Fibroblast of skin of right biceps (primary cell): ENCODE measurements around the gene USP6NL.
A peak's percentile ranks its signal among the peaks of the same experiment; 100 is the strongest.
"Not testable (repeated sequence)": the region's sequence is repeated elsewhere in the genome, so short reads cannot be mapped to it uniquely, and the experiment has no call there.

ENCODE experiments used
- DNase-seq: peaks from one replicate; pipeline ENCODE4 v3.0.0-alpha.2; 2013

Gene USP6NL

DNA sequence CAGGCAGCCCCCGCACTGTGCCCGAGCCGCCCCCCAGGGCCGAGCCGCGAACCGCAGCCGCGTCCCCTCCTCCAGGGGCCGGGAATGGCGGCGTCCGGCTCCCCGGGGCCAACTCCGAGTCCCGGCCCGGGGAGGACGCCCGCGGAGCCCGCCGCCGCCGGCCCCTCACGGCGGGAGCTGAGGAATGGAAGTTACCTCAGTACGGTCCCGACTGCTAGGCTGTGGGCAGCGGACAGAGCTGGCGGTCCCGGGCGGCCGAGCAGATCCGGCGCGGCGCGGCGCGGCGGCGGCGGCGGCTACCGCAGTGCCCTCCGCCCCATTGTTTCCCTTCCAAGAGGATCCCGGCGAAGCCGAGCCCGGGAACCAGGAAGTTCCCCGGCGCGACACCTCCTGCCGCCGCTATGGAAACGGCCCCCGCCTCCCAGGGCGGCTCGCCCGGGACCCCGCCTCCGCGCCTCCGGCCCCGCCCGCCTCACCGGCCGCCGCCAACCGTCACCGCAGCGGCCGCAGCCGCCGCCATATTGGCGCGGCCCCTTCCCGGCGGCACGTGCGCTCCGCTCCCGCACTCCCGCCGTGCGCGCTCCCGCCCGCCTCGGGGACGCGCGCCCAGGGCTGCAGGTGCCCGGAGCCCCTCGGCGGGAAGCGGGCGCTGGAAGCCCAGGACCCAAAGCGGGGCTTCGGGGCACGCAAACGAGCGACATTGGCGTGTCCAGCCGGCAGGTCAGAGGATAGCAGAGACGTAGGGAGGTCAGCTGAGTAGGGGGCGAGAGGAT is at the start of gene USP6NL:
Gene USP6NL, minus strand, starts transcription at position 403 of the 773 bp plus-strand sequence. CDS start 14,016 bp downstream, outside the sequence.
- peak; percentile 83 for DNase-seq

DNA sequence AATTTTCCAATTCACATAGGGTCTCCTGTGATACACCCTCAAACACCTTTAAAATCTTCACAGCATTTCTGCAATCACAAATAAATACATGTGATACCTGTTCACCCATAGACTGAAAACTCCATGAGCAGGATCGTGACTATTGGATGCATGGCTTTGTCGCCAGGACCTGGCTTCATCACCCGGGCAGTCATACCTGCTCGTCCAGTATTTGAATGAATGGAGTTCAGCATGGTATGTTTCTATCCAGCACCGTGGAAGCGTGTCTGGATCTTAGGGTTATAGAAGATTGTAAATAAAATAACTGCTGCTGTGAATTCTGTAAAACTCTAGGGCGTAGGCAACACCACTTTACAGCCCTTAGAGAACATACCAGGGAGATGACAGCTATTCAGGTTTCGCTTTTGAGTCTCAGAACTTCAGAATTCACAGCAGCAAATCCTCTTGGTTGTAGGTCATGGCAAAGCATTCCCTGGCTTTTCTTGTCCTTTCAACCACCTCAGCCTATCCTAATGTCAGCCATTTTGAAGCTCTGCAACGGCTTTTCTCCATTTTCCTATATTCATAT is 47.4 kb upstream of the USP6NL start:
- no peak for DNase-seq

- DNase-seq, result peak; percentile 20
Observed at GRCh38 chr10:11655836-11656235, 44.4 kb upstream of the USP6NL start.

DNA sequence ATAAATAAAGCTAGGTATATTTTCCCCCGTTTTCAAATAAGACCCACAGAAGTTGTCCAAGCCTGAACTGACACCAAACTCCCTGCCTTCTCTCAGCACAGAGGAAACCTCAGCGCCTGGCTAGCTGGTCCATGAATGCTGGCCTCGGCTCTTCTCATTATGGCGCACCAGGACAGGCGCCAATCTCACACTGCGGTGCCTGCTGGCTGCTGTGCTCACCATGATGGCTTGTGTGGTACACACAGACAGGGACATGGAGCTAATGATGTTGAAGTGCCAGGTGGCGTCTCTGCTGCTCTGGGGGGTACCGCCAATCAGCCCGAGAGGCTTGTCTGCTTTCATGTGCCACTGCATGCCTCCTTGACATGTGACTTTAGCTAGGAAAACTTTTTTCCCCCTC is 43.2 kb upstream of the USP6NL start:
- DNase-seq, result no peak

- DNase-seq, result no peak
Observed at GRCh38 chr10:11653758-11654471, 42.5 kb upstream of the USP6NL start.

- DNase-seq, result peak; percentile 5
Observed at GRCh38 chr10:11647676-11648075, 36.2 kb upstream of the USP6NL start.

DNA sequence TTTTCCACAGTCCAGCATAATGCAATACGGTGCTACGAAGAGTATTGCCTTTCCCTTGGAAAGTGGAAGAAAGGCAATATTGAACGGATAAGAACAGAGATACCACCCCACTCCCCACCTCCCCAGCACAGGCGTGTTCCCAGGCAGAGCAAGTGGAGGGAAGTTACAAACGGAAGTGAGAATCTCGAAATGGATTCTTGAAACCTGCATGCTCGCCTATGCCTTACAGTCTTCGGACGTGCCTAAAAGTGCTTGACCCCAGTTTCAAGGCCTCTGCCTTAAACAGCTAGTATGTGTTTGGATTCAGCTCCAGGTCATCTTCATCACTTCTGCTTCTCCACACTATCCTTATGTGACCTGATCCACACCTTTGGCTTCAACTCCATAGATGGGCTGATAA is 35.0 kb upstream of the USP6NL start:
- no peak for DNase-seq

- DNase-seq, result no peak
Observed at GRCh38 chr10:11643039-11643438, 31.6 kb upstream of the USP6NL start.

- DNase-seq, result no peak
Observed at GRCh38 chr10:11642566-11642965, 31.1 kb upstream of the USP6NL start.

DNA sequence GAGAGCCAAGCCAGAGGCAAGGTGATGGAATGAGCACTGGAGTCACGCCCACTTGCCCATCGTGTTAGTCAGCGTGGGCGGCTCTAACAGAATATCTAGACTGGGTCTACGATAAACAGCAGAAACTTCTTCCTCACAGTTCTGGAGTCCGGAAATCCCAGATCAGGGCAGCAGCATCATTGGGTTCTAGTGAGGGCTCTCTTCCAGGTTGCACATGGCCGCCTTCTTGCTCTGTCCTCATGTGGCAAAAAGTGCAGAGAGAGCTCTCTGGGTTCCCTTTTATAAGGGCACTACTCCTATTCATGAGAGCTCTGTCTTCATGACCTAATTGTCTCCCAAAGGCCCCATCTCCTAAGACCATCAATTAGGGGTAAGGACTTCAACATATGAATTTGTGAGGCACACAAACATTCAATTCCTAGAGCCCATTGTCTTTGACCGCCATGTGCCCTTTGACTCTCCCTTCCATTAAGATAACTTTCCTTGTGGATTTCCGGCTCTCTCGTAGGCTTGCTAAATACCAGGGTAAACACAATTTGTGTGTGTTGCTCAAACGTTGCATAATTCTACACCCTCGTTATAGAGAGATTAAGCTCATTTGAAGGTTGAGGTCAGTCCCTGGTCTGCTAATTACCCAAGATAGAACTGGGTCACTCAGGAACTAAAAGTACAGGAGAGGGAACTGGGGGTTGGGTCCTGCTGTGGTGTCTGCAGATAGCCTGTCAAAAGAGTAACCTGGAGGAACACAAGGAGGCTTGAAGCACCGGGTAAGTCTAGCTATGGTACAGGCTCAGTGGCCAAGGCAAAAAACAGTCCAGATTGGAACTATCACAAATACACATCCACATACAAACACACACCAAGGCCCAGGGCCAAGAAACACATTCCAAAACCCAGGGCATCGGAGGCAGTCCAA is 28.7 kb upstream of the USP6NL start:
- no peak for DNase-seq

DNA sequence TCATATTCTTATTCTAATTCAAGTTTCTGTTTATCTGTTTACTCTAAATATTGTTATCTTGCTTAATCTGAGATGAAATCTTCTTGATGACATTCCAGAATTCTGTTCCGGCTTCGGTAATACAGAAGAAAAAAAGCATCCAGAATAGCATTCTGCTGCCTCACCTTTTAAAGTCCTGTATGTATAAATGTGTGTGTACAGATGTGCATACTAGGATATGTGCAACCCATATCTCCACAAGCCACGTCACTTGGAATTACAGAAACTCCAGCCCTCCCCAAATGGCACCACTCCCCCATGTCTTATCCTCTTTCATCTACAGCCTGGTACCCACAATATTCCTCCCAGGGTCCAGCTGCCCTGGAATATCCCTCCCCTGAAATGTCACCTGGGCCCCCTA is 27.9 kb upstream of the USP6NL start:
- no peak for DNase-seq

- DNase-seq, result no peak
Observed at GRCh38 chr10:11638055-11638698, 26.7 kb upstream of the USP6NL start.

GRCh38 chr10:11636697-11637303 is 25.4 kb upstream of the USP6NL start:
- DNase-seq, result peak; percentile 14

DNA sequence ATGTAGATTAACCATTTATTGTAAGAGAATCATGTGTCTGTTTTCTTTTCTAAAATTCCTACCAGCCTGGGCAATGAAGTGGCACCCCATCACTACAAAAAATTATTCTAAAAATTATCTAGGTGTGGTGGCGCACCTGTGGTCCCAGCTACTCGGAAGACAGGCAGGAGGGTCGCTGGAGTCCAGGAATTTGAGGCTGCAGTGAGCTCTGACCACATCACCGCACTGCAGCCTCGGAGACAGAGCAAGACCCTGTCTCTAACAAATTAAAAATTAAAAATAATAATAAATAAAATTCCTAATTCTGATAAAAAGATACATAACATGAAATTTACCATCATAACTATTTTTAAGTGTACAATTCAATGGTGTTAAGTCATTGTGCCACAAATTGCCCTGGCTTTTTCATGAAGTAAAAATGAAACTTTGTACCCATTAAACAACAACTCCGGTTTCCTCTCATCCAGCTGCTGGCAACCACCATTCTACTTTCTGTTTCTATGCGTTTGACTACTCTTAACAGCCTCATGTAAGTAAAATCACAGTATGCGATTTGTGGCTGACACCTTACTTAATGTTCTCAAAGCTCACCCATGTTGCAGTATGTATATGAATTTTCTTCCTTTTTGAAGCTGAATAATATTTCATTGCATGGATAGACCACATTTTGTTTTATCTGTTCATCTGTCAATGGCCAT is 20.6 kb upstream of the USP6NL start:
- no peak for DNase-seq

- DNase-seq, result no peak
Observed at GRCh38 chr10:11631291-11631690, 19.8 kb upstream of the USP6NL start.

GRCh38 chr10:11629731-11630130 is 18.3 kb upstream of the USP6NL start:
- no peak for DNase-seq

DNA sequence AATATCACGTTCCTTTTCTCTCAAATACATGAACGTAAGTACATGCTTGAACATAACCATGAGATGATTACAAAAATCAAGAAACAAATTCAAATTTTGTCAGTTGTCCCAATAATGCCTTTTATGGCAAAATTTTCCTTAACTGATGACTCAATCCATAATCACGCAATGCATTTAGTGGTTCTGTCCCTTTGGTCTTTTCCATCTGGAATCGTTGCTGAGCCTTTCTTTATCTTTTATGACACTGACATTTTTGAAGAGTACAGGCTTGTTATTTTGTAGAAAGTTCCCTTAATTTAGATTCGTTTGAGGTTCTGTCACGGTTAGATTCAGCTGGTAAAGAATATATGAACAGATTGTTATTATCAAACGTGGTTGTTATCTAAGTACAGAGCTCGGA is 16.5 kb upstream of the USP6NL start:
- not testable (repeated sequence) for DNase-seq

GRCh38 chr10:11626071-11626470 is 14.6 kb upstream of the USP6NL start:
- DNase-seq, result no peak

GRCh38 chr10:11625019-11625735 is 13.7 kb upstream of the USP6NL start:
- no peak for DNase-seq

- DNase-seq, result no peak
Observed at GRCh38 chr10:11617233-11617632, 5.8 kb upstream of the USP6NL start.

DNA sequence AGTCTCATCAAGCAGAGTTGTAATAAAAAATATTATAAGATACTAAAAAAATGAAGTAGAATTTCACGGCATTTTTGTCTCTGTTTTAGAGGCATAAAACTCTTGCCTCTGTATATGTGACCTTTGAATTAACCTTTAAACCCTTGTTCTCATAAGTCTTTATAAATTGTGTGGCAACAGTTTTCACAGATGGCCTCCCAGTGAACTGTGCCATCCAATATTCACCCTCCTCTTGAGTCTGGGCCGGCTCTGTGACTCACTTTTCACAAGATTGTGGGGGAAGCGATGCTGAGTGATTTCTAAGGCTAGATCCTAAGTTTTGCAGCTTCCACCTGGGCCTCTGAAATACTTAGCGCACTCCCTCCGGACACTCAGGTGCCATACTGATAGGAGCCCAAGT is 4.6 kb upstream of the USP6NL start:
- no peak for DNase-seq
